ENCODE data around the gene C1GALT1C1L.
"Not testable (repeated sequence)": the region's sequence is repeated elsewhere in the genome, so short reads cannot be mapped to it uniquely, and the experiment has no call there.

Gene C1GALT1C1L

DNA sequence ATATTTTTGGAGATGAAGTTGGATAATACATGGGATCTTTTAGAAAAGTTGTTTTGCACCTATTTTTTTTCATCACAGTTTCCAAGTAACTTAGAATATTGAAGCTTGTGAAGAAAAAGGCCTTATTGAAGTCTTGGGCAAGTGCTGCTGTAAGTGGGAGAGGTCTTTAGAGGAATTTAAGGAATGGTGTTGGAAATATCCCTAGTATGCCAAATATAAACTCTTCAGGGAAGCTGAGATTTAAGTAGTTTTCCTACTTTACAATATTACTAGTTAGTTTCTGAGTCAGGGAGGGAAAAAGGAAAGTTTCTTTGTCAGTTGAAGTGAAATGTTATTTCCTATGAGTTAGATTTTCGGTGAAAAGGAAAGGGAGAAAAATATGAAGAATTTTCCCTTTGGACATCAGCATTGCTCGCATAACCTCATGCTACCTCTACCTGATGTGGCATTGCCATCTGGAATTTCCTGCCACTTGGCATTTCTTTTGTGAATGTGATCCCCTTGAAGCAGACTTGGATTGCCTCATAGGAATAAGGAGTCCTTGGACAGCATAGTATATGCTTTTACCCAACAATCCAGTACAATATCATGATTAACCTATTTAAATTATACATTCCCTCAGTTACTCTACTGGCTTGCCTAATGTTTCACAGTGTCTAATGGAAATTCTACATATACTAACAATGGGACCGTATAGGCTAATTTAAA, 27.1 kb downstream of the C1GALT1C1L start:
- no peak for DNase-seq

DNA sequence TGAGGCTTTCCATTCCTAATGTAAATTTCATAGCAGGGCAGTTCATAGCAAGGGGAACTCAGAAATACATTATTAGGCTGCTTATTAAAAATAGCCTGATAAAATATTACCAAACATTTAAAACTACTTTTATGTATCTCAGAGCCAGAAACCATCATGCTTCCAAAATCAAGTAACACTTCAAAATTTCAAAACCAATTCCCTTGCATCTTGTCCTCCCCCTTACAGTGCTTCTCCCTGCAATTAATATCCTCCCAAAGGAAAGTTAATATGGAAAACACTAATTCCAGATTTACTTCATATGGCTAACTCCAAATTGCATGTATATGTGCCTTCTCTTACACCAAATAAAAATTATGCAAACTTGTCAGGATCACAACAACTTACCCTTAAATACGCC, 32.5 kb downstream of the C1GALT1C1L start:
- DNase-seq, result no peak

DNA sequence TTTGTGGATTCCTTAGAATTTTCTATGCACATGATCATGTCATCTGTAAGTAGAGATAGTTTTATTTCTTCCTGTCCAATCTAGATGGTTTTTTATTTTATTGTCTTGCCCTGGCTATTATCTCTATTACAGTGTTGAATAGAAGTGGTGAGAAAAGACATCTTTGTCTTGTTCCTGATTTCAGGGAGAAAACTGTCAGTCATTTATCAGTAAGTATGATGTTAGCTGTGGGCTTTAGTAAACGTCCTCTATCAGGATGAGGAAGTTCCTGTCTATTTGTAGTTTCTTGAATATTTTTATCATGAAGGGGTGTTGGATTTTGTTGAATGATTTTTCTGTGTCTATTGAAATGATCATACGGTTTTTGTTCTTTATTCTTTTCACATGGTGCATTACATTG, 33.9 kb downstream of the C1GALT1C1L start:
- peak; percentile 16 for DNase-seq

DNA sequence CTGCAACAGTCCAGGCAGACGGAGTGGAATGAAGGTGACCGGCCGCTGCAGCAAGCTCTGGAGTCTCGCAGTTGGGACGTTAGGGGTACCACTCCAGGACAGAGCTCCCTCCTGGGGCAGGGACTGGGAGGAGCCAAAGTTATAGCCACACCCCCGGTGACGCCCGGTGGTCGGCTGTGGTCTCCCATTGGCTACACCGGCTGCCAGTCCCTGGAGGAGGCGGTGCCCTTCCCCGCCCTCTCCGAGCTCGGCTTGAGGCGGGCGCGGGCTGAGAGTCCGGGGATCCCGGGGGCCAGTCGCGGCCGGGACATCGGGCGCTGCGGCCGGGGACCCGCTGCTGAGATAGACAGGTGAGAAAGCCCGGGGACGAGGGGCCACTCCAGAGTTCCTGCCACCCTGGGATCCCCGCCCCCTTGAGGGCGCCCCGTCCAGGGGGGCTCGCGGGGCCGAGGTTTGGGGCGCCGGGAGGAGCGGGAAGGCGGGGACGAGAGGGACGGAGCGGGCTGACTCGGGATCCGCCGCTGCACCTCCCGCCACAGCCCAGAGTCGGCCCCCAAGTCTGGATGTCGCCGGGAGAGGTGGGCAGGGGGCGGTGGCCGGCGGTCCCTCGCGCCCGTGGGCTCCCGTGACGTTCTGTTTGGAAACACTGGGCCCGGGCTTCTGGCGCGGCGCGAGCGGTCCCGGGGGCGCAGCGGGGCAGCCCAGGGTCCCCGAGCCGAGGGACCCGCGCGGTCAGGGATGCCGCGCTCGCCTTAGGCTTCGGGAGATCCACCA, 39.0 kb downstream of the C1GALT1C1L start, which contains the start of gene PLEKHH2:
PLEKHH2 (plus strand) TSS at position 231 of the 774 bp plus-strand sequence. CDS start 7,414 bp downstream, outside the sequence.
- DNase-seq, result peak; percentile 89

DNA sequence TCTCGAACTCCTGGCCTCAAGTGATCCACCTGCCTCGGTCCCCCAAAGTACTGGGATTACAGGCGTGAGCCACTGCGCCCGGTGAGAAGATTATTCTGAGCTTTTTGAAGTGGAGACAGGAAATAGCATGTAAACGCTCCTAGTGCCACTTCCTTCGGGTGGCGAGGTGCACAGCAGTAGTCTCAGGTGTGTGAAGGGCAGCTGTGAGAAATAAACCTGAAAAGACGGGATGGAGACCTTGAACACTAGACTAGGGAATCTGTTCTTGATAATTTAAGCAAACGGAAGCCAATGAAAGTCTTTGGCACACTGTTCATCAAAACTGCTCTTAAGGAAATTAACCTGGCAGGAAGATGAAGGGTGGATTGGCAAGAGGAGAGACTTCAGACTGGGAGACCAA, 39.6 kb downstream of the C1GALT1C1L start:
- no peak for DNase-seq

DNA sequence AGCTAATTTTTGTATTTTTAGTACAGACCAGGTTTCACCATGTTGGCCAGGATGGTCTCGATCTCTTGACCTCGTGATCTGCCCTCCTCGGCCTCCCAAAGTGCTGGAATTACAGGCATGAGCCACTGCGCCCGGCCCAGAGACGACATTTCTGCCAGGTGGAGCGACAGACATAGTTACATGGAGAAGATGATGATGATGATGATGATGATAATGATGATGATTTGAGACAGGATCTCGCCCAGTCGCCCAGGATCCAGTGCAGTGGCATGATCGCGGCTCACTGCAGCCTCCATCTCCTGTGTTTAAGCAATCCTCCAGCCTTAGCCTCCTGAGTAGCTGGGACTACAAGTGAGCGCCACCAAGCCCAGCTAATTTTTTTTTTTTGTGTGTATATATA, 40.1 kb downstream of the C1GALT1C1L start:
- DNase-seq, result not testable (repeated sequence)

DNA sequence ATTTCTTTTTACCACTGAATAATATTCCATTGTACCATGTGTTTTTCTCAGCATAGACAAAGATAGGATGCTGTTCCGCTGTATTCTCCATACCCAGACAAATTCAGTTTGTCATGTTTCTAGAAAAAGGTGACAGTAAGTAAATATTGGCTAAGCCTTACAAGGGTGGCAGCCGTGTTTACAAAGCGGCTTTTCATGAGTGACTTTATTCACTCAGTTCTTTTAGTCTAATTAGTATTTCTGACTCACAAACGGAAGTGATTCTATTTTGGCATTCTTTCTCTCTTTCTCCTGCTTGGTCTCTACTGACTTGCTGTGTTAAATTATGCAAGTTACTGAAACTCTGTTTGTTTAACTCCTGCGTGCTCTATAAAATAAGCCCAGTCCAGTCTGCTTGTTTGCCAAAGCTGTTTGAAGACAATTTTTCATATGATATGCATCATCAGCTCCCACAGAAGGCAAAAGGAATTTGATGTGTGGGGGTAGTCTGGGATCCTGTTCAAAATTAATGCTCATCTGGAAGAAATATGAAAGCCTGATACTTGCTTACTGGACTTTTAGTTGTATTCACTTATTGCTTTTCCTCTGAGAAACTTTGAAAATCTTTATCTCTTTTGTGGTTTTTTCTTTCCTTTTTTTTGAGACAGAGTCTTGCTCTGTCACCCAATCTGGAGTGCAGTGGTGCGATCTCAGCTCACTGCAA, 41.5 kb downstream of the C1GALT1C1L start:
- DNase-seq, result no peak

DNA sequence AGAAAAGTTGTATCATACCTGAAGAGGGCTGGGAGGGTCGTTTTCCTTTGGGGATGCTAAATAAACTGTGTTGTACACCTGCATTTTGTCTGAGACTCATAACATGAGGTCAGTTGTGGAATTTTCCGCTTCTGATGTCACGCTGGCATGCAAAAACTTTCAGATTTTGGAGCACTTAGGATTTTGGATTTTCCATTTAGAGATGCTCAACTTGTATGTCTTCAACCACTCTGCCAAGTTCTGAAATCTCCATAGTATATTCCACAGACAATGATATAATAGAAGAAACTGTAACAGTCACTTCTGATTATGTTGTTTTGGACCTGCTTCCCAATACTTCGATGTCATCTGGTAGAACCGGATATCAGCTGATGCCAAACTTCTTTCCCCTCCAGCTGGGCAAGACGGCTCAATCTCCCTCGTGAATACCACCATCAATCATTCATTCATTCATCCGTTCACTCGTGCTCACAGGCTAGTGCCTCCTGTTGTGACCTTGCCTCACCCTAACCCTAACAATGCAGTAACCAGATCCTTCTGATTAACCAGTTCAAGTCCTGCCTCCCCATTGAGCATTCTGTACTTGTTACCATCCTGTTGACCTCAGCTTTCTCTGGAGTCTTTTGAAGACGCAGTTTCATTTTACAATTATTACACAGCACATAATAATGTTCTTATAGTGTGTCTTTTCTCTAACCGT, 44.5 kb downstream of the C1GALT1C1L start:
- no peak for DNase-seq

Measured in hematopoietic multipotent progenitor cell treated with erythropoietin and hydrocortisone succinate and interleukin-3 and kit ligand, for 6 days (in vitro differentiated cells).